Liver (tissue), 3 donors: Measurements from ENCODE around the gene RPLP2.

ENCODE experiments used
- HNF4A ChIP-seq, 2 donors: conservative IDR thresholded peaks; 2 replicates each; pipeline ENCODE4 v1.6.1; 2016; ENCODE audit warnings: antibody characterized with exemption in 2 of 2, mild to moderate bottlenecking in 2 of 2
- YY1 ChIP-seq: IDR thresholded peaks from 2 replicates; pipeline ENCODE4 v1.6.1; 2016; ENCODE audit warnings: antibody characterized with exemption, mild to moderate bottlenecking
- TF ChIP-seq, protein P1 (sequence below): fragments of 150-350 bp; IDR thresholded peaks from 2 replicates; pipeline ENCODE4 v1.5.1; 2017; ENCODE audit warnings: improper control_type of control experiment, low read depth, low read length; ENCODE audit not compliant: missing input control
- donor health status: healthy.
- donor health status: healthy.

DNA sequence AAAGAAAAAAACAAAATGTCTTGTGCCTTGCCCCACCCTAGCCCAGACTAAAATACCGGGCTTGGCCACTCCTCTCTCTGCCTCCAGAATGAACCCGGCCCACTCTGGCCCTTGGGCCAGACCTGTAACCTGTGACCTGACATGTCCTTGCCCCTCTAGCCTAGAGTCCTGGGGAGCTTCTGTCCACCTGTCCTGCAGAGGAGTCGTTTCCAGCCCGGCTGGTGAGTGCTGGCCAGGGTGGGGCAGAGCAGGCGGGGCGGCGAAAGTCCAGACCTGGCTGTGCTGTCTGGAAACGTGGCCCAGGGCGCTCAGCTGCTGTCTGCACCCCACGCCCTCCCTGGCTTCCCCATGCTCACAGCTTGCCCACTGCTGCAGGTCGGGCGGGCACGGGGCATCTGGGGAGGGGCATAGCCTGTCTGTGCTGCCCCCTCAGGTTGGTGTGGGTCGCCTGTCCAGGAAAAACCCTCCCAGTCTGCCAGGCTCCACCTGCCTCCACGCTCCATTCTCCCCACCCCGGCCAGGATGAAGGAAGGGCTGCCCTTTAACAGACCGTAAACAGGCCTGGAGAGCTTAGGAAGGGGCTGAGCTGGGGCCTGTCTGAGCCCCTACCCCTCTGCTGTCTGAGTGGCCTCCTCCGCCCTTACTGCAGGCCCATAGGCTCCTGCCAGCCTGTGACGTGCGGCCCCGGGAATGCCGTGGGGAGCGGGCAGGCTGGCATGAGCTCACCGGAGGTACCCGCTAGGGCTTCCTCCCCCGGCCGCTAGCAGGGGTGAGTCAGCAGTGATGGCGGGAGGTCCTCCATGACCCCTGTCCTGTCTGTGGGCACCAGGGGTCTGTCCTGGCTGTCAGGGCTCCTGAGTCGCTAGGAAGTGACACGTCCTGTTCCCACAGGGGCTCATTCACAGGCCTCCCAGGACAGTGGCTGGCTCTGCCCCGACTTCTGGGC is 24.9 kb downstream of the RPLP2 start:
- TF ChIP-seq, protein P1, sequence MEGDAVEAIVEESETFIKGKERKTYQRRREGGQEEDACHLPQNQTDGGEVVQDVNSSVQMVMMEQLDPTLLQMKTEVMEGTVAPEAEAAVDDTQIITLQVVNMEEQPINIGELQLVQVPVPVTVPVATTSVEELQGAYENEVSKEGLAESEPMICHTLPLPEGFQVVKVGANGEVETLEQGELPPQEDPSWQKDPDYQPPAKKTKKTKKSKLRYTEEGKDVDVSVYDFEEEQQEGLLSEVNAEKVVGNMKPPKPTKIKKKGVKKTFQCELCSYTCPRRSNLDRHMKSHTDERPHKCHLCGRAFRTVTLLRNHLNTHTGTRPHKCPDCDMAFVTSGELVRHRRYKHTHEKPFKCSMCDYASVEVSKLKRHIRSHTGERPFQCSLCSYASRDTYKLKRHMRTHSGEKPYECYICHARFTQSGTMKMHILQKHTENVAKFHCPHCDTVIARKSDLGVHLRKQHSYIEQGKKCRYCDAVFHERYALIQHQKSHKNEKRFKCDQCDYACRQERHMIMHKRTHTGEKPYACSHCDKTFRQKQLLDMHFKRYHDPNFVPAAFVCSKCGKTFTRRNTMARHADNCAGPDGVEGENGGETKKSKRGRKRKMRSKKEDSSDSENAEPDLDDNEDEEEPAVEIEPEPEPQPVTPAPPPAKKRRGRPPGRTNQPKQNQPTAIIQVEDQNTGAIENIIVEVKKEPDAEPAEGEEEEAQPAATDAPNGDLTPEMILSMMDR: no peak
- TF ChIP-seq YY1: peak; percentile 4
- TF ChIP-seq HNF4A (conservative IDR thresholded peaks at IDR 0.05): peak; percentile 83 to 94
